NCI-H2171 (cell line): ENCODE measurements around the gene KLC1.

ENCODE experiments used
- DNase-seq: peaks from one replicate; lab custom pipeline; 2025; lab: John Stamatoyannopoulos, UW

Gene KLC1

DNA sequence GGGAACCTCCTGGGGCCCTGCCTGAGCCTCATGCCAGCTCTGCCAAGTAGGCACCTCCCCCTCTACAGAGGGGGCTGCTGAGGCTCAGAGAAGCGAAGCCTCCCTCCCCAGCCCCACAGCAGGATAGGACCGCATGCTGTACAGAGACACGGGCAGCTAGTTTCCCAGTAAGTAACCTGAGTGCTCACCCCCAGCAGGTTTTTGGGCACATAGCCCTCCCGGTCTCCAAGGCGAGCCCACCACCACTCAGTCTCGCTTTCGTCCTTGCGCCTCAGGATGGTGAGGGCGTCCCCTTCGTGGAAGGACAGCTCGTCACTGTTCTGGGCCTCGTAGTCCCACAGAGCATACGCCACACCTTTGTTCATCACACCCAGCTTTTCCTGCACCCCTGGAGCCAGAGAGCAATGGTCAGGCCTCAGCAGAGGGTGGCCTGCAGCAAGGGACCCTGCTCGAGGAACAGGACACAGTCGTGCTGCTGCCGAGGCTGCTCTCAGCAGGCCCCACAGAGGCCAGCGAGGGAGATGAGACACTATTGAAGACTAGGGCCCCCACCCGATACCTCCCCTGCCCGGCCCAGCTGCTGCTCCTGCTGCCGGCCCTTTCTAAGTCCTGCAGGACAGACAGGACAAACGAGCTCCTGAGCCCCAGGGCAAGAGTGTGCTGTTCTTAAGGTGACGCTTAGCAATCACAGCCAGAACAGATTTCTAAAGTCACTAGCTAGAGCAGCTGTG, 107.0 kb downstream of the KLC1 start:
- no peak for DNase-seq

DNA sequence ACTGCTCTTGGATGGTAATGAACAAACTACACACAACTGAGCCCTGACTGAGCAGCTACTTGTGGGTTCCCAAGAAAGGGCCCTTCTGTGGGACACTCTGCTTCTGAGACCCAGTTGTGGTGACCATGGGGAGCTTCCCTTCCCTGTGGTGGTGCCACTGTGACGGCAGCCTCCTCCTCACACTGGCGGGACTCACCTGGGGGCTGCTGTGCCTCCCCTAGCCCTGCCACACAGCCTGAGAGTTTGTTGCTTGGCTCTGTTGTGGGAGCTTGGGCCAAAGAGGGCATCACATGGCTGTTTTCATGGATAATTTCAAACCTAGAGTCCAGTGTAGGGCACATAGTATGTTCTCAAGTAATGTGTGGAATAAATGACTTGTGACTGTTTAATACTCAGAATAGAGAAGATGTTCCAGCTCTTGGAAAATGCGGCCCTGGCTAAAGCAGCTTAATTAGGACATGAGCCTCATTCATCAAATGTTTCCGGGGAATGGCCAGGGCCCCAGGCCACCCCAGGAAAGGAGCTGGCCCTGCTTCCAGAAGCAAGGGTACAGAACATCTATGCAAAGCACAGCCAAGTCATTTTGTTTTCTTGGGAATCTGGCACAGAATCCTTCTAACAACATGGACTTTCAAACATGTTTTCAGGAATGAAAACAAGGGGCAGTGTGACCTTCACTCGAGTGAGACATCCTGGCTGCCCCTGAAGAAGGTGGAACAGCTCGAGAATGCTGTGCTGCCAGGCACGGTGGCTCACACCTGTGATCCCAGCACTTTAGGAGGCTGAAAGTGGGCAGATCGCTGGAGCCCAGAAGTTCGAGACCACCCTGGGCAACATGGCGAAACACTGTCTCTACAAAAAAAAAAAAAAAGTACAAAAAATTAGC, 107.8 kb downstream of the KLC1 start:
- no peak for DNase-seq

DNA sequence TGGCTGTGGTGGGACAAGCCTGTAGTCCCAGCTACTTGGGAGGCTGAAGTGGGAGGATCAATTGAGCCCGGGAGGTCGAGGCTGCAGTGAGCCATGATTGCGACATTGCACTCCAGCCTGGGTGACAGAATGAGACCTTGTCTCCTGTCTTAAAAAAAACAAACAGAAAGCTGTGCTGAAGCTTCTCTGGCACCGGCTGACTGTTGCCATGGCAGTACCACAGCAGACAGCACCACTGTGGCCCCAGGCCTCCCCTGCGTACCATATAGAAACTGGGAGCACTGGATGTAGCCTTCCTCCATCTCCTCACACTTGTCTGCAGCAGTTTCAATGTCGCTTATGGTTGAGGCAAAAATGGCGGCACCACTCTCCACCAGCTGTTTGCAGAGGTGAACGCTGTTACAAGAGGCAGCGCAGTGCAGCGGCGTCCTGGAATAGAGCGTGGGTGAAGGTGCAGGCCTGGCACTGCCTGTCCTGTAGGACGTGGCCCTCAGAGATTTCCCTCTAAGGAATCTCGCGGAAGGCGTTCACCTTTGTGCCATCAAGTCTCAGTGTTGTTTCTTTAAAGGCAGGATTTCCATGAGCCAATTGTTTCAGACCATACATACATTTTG, 108.5 kb downstream of the KLC1 start:
- DNase-seq: no peak

DNA sequence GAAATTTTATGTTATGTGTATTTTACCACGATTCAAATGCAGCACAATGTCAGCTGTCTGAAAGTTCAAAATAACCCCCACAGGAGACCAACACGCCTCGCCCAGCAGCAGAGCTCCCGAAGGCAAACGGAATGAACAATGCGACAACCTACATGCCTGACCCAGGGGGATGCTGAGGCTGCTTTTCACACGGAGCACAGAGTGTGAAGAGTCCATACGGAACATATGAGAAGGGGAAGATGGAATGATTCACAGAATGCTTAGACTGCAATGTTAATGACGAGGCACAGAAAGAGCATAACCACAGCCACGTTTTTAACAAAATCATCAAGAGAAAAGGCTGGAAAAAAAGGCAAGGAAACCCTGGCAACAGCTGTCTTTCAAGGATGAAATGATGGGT, 109.2 kb downstream of the KLC1 start:
- DNase-seq: no peak

DNA sequence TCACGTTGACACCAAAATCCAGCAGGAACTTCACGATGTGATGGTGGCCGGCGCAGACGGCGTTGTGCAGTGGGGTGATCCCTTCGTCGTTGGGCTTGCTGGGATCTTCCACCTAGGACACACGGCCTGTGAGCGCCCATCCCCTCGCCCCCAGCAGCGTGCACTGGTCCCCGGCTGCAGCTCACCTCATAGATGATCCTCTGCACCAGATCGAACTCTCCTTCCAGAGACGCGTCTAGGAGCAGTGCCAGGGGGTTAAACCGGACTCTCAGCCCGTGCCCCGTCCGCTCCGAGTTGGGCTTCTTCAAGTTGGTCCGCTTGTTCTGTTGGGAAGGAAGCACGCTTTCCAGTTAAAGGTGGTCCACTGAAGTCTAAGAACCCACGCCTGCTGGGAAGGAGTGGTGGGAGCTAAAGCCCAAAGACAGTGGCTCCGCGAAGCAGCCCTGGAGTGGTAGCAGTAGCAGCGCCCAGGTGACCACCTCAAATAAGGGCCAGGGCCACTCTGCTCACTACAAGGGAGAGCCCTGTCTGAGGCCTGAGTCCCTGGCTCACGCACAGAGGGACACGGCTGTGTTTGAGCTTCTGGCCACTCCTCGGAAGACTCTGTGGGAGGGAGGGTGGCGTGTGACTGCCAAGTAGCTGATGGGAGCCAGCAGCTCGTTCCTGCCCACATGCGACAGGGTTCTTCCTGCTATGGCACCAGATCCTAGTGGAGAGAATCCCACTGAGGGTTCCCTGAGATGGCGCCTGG, 109.9 kb downstream of the KLC1 start:
- DNase-seq: no peak

DNA sequence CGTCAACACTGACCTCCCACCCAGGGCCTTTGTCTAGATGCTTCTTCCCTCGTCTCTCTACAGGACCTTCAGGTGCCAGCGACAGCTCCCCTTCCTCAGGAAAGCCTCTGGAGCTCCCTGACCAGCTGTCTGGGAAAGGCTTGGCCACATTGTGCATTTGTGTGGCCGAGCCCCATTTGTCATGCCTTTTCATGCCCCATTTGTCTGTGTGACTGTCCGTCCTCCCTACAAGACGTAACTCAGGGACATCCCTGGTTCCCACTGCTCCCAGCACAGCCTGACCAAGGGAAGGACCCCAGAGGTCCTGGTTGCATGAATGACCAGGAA, 110.4 kb downstream of the KLC1 start:
- no peak for DNase-seq

DNA sequence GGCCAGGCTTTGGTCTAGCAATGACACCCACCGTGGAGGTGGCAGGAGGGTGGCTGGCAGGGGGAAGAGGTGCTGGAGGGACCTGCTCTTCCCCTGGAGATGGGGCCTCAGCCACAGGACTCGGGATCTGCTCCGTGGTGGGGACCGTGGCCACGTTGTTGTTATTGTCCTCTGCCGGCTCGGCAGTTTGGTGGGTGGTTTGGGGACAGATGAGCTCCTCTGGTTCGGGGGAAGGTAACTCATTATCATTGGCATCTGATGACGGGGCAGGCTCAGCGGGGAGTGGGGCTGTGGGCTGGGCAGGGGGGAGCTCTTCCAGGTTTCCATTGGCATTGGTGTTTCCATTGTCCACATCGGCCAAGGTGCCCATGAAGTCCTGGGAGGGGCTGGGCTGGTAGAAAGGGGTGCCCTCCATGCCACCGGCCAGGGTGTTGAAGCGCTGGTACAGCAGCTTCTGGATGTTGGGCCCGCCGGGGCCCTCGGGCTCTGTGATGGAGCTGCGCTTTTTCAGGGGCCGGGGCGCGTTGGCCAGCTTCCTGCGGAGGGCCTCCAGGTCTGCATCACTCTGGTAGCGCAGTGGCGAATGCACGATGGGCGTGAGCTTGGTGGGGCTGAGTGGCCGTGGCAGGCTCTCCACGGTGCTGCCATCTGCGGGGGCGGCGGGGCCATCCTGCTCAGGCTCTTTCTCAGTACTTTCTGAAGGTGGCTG, 110.9 kb downstream of the KLC1 start:
- no peak for DNase-seq

DNA sequence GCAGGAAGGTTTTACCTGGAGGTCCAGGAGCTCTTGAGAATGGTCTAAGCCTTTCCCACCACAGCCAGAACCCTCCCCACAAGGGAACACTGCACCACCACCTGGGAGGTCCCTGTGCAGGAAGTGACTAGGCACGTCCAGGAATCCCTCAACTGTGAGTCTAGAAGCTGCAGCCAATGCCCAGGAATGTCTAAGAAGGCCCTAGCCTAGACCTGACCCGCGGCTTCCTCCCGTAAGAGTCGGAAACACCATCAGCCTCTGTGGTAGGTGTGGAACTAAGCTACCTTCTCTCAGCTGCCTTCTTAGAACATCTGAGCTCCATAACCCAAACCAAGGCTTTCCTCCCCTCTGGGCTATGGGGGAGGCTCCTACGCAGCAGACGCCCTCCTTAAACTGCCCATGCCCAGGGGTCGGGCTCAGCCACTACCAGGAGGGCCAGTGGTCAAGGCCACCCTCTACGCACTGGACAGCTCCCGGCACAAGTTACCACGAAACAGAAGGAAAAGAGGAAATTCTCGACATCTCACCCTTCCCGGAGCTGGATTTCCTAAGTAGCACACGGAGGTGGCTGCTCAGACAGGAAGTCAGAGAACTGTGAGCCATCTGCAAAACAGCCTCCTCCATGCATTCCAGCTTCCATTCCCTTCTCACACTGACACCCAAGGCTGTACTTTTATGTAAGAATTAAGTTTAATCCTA, 112.1 kb downstream of the KLC1 start:
- no peak for DNase-seq

DNA sequence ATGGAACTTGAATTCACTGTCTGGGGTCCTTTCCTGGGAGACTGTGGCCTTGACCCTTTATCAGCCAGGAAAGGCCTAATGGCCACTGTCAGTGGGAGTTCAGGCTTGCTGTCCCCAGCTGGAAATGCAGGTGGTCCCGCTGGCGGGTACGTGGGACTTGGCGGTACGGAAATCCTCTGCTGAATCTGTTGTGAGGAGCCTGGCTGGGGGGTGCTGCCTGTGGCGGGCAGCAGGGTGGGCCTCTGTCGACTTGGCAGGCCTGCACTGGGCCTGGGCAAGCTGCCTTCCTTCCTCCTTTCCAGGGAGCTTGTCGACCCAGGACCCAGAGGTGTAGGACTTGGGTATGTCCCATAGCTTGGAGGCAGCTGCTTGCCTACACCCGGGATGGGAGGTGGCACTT, 112.9 kb downstream of the KLC1 start:
- DNase-seq: no peak

DNA sequence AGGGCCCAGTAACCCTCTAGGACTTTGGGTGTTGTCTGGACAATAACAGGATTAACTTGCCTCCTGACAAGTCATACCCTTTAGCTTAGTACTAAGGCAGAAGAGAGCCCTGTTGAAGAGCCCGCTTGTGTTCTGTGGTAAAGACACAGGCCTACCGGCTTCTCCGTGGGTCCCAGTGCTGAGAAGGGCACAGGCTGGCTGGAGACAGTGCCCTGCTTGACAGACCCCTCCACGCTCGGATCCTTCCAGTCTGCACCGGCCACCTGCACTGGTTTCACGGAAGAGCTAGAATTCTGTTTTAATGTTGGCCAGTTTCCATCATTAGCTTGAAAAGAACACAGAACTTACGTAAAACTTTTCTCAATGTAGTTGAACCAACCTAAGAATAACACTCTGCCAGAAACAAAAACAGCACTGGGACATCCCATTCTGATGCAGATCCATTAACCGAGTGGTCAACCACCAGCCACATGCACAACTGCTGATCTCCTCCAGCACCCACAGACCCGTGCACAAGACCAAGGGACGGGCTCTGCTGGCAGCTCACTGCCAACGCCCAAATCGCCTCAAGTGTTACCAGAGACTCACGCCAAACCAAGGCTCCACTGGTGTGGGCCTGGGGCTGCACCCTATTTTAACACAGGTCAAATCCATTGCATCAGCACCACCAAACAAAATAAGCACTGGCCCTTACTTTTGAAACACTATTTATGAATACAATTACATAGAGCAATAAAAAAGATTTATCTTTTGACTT, 113.7 kb downstream of the KLC1 start:
- DNase-seq: no peak

DNA sequence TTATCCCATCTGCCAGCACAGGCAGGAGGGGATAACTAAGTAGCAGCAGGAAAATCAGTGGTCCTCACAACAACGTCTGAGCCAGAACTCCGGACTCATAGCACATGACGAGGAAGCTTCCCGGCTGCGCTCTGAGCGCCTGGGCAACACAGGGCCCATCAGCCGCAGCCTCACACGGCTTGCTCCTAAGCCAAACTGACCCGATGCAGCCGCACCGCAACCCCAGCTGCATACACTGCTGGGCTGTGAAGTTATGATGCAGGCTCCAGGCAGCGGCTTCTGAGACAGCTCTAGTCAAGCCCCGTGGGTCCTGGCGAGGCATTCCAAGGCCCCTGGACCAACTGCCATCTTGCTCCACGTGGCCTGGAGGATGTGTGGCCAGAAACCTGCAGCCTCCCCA, 114.7 kb downstream of the KLC1 start:
- no peak for DNase-seq

DNA sequence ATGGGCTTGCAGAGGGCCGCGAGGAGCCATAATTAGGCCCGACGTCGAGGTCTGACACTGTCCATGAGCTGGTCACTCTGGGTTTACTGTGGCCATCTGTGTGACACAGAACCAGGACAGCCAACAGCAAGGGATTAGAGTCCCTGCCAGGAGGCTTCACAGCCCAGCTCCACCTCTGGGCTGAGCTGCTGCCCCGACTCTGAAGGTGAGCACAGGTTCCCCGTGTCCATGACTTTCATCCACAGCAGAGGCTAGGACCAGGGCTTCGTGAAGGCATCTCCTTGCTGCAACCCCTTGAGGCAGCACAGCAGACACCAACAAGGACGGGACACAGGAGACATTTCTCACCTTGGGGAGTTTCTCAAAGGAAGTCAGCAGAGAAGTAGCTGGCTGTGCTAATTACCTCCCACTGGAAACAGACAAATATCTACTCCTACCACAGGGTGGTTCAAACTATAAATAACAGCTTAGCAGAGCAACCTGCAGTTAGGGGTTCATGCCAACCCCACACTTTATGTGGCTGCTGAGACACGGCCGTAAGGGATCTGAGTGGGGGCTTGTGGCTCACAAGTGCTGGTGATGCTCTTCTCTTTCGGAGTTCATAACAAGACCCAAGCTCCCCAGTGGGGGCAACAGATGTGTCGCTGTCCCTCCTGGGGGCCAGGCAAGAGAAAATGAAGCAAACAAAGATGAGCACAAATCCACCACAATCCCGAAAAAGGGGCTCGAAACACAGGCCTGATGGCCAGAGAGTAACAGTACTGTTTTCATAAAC, 115.8 kb downstream of the KLC1 start:
- DNase-seq: no peak

DNA sequence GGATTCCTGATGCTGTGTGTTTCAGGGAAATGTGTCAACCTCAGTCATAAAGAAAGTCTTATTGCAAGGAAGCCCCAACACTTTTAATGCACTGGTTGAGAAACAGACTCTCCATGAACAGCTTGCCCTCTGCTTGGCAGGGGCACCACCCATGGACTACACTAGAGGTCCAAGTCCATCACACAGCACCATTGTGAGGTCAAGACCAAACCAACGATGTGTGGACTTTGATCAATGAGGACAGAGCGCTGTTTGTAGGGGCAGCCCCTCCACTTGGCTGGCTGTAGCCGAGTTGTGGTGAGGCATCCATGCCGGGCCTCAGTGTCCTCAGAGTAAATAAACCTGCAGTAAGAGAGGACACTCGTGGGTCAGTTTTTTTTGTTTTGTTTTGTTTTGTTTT, 116.4 kb downstream of the KLC1 start:
- no peak for DNase-seq

DNA sequence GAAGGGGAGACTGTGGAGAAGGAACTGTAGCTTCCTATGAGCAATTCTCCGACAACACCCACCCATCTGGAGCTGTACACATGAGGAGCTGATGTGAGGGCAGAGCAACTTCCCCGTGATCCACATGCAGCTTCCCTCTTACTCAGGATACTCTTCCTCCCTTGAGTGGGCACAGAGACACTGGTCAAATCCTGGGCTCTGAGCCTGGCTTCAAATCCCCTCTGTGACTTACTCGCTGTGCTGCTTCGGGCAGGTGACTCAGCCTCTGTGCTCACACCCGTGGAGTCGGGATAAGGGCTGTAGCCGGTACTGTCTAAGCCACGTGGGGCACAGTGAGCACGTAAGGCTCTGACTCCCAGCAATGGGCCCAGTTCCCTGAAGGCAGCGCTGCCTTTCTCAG, 117.7 kb downstream of the KLC1 start:
- no peak for DNase-seq

DNA sequence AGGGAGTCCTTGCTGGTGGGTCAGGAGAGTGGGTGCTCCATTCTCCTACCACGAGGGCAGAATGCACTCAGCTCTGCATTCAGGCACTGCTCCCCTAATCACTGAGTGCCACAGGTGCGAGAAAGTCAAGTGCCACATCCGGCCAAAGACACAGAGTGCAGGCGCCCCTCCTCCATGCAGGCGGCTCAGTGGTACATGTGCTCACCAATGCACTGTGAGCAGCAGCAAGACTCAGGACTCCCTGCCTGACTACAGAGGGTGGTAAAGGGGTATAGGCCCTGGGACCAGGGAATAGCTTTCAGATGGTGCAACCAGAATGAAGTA, 119.5 kb downstream of the KLC1 start:
- DNase-seq: no peak

DNA sequence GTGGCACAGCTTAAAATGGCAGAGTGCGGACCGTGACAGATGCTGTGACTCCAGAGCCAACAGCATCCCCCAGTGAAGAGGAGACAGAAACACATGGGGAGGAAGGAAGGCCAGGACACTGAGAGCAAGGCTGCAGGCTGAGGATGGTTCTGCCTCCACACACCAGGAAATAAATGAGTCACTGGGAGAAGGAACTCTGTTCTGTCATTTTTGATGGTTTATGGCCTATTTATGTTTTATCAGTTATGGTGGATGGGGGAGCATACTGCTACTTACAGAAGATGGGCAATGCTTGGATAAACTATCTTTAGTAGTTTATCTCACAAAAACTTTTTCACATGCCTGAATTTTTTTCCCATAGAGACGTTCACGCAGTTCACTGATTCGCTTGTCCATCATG, 120.4 kb downstream of the KLC1 start:
- no peak for DNase-seq

DNA sequence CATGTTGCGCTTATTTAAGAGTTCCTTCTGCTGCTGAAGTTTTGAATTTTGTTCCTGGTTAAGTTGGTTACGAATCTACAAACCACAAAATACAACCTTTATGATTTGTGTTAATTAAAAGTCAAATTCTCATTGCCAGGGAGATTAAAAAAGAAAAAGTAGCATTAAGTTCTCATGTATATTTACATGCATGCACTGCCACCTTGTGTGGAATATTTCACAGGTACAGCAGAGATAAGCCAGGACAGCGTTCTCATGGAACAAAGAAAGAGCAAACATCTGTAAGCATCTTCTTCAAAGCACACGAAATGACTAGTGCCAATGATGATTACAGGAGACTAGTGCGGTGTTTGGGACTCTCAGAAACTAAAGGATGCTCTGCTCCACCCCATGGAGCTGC, 120.8 kb downstream of the KLC1 start:
- DNase-seq: no peak
